ENCODE results near the gene GATA5.

The GATA5 gene

GRCh38 chr20:62485701-62486089 lies 9.9 kb upstream of the GATA5 start:
- no peak for DNase-seq

DNA sequence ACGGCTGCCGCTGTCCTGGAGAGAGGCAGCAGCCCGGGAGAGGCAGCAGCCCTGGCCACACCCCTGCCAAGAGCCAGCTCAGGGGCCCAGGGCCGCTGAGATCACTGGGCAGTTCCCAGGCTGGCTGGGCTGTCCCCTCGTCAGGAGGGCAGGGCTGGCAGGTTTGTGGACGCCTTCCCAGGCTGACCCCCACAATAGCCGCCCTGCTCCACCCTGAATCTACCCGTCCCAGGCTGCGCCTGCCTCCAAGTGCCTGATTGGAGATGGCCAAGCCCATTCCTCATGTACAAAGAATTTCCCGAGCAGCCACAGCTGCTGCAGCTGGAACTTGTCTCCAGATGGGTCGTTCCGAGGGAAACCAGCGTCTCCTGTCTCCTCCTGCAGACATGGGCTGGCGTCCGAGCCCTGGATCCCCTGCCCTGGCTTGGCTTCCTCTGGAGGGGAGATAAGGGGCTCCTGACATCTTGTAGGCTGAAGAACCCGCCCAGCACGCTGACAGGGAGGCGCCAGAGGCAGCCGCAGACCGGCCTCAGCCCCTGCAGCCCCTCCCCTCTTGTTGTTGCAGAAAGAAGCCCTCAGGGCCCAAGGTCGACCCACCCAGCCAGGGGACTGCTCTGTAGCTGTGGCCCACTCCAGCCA lies 9.4 kb upstream of the GATA5 start:
- DNase-seq: no peak

DNA sequence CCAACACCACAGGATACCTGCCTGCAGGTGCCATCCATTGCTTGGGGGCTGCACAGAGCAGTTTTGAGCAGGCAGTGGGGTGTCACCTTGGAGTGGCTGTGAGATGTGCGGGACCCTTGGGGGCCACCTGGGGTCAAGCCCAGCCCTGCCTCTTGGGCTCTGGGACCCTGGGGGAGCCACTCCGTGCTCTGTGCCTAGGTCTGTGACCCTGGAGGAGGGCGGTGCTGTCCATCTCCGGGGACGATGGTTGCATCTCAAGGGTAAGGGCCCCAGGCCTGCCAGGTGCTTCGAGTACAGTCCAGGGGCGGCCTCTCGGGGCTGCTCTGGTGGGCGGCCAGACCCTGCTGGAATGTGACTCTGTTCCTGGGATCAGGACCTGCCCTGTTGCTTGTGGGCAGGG lies 8.7 kb upstream of the GATA5 start:
- DNase-seq: no peak

DNA sequence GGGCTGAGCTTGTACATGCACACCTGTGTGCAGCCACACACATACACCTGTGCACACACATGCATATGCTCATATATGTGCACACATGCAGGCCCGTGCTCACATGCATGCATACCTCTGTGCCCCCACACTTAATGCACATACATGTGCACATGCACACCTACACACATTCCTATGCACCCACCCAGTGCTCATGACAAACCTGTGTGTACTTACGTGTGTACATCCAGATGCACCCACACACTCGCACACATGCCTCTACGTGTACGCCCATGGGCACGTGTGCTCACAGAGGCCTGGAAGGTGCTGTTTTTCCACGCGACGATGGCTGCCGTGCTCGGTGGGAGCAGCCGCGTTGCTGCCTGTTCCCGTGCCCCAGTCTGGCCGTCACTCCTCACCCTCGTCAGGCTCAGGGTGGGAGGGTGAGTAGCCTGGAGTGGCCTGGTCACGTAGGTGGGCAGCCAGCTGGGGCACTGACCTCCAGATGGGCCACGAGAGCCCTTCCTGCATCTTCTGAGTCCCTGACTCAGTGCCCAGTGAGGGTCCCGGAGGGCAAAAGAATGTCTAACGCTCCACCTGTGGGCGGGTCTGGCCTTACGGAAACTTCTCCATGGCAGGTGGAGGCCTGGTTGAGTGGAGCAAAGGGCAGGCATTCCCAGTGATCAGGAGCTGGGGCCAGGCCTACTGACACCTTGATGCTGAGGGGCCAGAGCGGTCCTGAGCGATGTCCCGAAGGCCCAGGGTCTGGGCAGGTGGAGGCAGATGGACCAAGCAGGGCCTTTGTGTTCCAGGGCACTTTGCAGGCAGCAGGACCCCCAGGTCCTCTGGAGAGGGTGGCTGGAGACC lies 8.0 kb upstream of the GATA5 start:
- no peak for DNase-seq

DNA sequence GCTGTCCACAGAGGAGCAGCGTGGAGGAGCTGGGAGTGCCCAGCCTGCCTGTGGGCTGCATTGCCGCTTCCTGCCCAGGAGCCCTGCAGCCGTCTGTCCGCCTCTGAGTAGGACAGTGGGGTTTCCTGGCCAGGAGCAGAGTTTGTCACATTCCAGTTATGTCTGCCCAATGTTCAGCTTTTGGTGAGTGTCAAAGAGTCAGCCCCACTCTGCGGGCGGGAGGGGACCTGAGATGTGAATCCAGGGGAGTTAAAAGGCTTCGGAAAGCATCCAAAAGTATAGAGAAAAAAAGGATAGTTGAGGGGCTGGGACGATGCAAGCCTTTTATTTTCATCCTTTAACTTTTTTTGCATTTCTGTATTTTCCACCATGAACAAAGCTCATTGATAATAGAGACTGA lies 7.2 kb upstream of the GATA5 start:
- no peak for DNase-seq

- DNase-seq: no peak
Observed at GRCh38 chr20:62482146-62482809, 6.5 kb upstream of the GATA5 start.

DNA sequence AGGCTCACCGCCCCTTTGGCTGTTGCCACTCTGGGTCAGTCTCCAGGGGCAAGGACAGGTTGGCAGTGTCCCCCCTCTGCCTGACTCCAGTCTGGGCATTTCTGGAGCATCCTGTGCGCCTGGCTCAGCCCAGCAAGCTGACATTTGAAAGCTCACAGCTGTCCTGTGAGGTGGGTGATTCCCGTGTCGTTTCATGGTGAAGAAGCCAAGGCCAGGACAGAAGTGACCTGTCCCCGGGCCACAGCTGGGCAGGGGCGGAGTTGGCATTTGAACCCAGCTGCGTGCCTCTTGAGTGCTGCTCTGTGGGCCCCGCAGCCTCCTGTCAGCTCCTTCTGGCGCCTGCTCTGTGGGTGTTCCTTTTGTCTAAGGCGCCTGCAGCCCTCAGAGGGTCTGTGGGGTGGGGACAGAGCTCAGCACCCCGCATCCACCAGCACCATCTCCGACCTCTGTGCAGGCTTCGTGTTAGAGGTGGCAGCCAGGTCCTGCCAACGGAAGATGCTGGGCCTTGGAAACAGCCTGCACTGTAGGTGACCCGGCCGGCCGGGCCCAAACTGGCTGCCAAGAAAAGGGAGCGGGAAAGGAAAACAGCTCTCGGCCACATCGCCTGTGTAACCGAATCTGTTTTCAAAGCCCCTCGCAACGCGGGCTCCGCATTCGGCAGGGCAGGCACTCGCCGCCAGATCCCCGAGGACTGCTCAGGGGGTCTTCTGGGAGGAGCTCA lies 5.8 kb upstream of the GATA5 start:
- DNase-seq: no peak

- DNase-seq: no peak
Observed at GRCh38 chr20:62480318-62480717, 4.5 kb upstream of the GATA5 start.

DNA sequence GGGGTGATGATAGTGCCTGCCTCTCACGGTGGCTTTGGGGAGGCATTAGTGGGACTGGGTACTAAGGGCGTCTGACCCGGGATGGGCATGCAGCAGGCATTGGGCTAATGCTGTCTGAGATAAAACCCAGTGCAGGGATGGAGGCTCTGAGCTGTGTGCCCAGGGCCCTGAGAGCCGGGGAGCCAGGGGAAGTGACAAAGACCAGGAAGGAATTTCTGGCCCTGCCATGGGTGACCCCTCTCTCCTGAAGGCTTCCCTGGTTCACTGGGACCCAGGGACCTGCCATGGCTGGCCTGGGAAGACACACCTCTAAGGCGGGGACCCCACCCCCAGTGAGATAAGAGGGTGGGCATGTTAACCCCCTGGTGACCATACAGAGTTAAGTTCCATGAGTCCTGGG lies 3.9 kb upstream of the GATA5 start:
- DNase-seq: no peak

DNA sequence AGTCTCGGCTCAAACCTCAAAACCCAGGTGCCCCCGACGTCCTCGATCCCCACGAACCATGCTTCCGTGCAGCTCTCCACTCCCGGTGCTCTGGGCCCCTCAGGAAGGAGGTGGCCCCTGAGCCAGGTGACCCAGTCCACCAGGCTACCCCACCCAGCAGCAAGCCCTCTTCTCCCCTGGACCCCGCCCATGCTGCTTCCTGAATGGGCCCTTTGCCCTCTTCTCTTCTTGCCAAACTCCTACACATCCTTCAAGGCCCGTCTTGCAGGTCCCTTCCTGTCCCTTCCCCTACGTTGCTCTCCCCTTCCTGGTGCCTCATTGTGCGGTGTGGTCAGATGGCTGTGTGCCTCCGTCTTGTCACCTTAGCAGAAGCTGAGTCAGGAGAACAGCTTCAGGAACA lies 3.4 kb upstream of the GATA5 start:
- DNase-seq: no peak

DNA sequence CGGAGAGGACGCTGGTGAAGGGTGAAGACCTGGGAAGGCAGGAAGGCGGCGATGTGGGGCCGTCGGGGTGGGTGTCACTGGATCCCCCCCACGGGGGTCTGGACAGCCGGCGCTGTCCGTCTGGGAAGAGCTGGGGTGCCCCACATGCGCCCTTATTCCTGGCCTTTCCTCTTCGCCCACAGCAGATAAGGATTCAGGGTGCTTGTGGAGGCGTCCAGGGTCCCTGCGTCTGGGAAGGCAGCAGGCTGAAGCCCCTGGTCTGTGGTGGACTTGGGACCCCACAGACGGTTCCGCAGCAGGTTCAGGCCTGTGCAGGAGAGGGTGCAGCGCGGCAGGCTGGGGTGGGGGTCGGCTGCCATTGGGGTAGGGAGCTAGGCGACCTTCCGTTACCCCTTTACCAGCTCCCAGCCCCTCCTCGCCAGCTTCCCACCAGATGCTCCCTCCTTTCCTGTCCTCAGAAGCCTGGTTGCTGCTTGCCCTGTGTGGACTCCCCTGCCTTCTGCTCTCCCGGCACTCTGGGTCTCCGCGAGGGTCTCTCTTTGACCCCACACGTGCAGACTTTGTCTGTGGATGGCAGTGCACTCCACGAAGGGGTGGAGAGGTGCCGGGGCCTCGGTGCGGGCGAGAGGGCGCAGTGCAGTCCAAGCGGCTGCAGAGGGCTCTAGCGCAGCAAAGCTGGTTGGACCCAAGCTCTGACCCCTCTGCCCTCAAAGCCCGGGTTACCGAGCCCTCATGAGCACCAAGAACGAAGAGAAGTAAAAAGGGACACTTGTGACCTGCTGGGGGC lies 2.1 kb upstream of the GATA5 start:
- no peak for DNase-seq

DNA sequence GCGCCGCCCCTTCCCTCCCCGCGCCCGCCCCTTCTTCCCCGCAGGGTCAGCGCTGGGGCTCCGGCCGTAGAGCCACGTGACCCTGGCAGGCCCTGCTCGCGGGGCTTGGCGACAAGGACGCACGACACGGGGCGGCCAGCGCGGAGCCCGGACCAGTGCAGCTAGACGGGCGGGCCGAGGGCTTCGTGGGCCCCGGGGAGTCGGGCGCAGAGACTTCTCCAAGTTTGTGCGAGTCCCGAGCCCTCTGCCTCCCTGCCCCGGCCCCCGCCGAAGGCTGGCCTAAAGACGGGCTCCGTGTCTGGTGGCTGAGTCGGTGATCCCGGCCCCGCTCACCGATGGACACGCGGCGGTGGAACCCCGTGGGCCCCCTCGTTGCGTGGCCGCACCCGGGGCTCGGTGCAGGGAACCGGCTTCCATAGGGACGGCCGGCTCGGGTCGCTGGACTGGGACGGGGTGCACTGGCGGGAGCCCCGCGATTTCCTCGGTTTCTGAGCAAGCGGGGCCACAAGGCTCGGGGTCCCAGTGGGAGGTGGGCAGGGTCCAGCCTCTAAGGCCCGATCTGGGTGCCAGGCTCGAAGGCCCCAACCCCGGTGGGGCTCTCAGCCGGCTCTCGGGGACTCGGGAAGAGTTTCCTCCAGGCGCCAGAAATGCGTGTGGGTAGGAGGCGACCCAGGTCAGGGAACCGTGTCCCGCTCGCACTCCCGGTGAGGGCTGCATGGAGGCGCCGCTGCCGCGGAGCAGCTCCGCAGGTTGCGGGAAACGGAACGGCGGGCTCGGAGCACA lies 452 bp upstream of the GATA5 start:
- DNase-seq: no peak

DNA sequence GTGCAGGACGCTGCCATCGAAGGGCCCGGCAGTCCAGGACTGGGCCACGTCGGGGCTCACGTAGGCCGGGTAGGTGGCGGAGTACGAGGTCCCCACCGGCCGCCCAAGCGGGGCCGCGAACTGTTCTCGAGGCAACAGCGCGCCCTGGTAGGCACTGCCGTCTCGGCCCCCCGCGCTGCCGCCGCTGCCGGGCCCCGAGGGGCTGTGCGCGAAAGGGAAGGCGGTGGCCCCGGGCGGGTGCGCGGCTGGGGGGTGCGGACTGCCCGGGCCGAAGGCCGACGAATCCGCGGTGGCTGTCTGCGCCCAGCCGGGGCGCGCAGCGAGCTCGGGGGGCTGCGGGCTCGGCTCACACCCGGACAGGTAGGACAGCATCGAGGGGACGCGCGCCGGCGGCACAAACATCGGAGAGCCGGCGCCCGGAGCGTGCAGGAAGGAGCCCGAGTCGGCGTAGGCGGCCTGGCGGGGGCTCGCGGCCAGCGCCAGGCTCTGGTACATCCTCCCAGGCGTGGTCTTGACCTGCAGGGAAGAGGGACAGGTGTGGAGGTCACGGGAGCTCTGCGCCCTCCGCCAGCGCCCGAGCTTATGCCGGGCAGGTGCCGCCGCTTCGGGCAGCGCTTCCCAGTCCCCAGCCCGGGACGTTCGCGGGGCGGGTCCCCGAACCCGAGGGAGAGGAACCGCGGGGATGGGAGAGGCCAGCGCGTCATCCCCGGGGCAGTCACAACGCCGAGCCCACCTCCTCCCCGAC lies 596 bp downstream of the GATA5 start:
- DNase-seq: no peak

GRCh38 chr20:62474604-62475026 lies 1.2 kb downstream of the GATA5 start:
- DNase-seq: no peak

- no peak for DNase-seq
Observed at GRCh38 chr20:62473717-62474603, 1.8 kb downstream of the GATA5 start.

- no peak for DNase-seq
Observed at GRCh38 chr20:62472941-62473585, 2.7 kb downstream of the GATA5 start.

- no peak for DNase-seq
Observed at GRCh38 chr20:62472138-62472940, 3.5 kb downstream of the GATA5 start.

GRCh38 chr20:62470459-62470858 lies 5.3 kb downstream of the GATA5 start:
- DNase-seq: no peak

DNA sequence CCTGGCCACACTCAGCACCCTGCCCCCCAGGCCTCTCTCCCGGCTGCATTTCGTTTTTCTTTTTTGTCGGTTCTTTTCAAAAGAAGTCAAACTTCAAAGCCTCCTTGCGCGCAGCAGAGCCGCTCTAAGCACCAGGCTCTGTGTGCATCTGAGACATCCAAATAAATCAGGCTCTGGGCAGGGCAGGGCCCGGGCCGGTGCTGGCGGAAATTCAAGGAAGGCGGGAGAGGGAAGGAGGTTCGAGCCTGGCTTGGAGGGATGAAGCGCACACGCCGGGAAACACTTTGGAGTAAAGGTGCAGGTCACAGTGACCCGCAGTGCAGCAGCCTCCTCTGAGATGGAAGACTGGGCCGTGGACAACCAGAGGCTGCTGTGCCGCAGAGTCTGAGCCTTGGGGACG lies 5.8 kb downstream of the GATA5 start:
- no peak for DNase-seq

All from NCI-H526 treated with DMSO at 0.1 percent for 48 hours (cell line).